Sigmoid colon (tissue), 7 donors: ENCODE results near the gene SLC8A3. TPM values are rescaled to one million over a fixed set of nuclear protein-coding genes. Genes with fewer than 3 reads are reported as not detected.

ENCODE experiments used
- DNase-seq: peaks from one replicate; pipeline ENCODE4 v3.0.0-alpha.2; 2019
- H3K27ac ChIP-seq, 4 donors: fragments of 200-600 bp; sonication (generic); one replicate each; pipeline ENCODE4 v1.5.1; 2016 to 2019; ENCODE audit warnings: mild to moderate bottlenecking in 1 of 4
- H3K27me3 ChIP-seq, 3 donors: fragments of 200-600 bp; sonication (generic); one replicate each; pipeline ENCODE4 v1.5.1; 2019; ENCODE audit warnings: mild to moderate bottlenecking in 1 of 3
- H3K36me3 ChIP-seq, 4 donors: fragments of 200-600 bp; sonication (generic); one replicate each; pipeline ENCODE4 v1.5.1; 2016 to 2019
- H3K4me1 ChIP-seq, 4 donors: fragments of 200-600 bp; sonication (generic); one replicate each; pipeline ENCODE4 v1.5.1; 2017 to 2019
- H3K4me3 ChIP-seq, 4 donors: fragments of 200-600 bp; sonication (generic); one replicate each; pipeline ENCODE4 v1.5.1; 2017 to 2019; ENCODE audit warnings: mild to moderate bottlenecking in 2 of 4, moderate library complexity in 1 of 4
- H3K9me3 ChIP-seq, 4 donors: fragments of 200-600 bp in 3 of 4; sonication (generic) in 3 of 4; one replicate each; pipeline versions ENCODE4 v1.5.1 to v1.6.1; 2013 to 2019
- EP300 ChIP-seq, 4 donors: sonication (generic); formaldehyde crosslinking; IDR thresholded peaks; one replicate each; pipeline ENCODE4 v1.6.1; 2017; ENCODE audit warnings: antibody characterized with exemption in 4 of 4
- POLR2A ChIP-seq, 2 donors: fragments of 450-650 bp; IDR thresholded peaks; one replicate each; pipeline ENCODE4 v1.6.1; 2016; ENCODE audit warnings: antibody characterized with exemption in 2 of 2, mild to moderate bottlenecking in 2 of 2, moderate library complexity in 2 of 2
- POLR2AphosphoS5 ChIP-seq, 4 donors: sonication (generic); formaldehyde crosslinking; IDR thresholded peaks; one replicate each; pipeline ENCODE4 v1.6.1; 2017; ENCODE audit warnings: antibody characterized with exemption in 4 of 4
- WGBS, 2 donors: extraction: QIAGEN DNeasy Blood & Tissue Kit; methylation state at CpG; one replicate each; pipeline ENCODE4 v1.1.7; 2013; 5-methylcytosine and 5-hydroxymethylcytosine counted together
- intact Hi-C: fragments of 100-400 bp; cut with DNase I; formaldehyde crosslinking; loops from one replicate; pipeline ENCODE4 v1.15.1; 2023
- polyA plus RNA-seq, 3 donors: library from polyadenylated mRNA; stranded (reverse); fragments of 200-250 nt; gene quantifications; one replicate each; pipeline ENCODE4 v1.2.3, GENCODE V29; 2013
- total RNA-seq, 4 donors: library from RNA; depleted of rRNA; stranded (reverse); fragments of >200 nt; gene quantifications; one replicate each; pipeline ENCODE4 v1.1.0, GENCODE V29; 2016
- TF ChIP-seq, protein P1 (sequence below), 4 experiments: fragments of 450-650 bp in 3 of 4; fragments of 200-600 bp in 1 of 4; IDR thresholded peaks; one replicate each; pipeline ENCODE4 v1.5.1; 2016 to 2019; ENCODE audit warnings: antibody characterized with exemption in 4 of 4, mild to moderate bottlenecking in 3 of 4, moderate library complexity in 2 of 4
- donor health status: healthy with polysubstance abuse.
- donor health status: Bipolar disorder and iron deficiency.
- donor health status: healthy.

Gene SLC8A3
- total and polyA plus RNA-seq, 7 donors, result 0.17 to 0.82 (median 0.31) TPM; not detected in 3

DNA sequence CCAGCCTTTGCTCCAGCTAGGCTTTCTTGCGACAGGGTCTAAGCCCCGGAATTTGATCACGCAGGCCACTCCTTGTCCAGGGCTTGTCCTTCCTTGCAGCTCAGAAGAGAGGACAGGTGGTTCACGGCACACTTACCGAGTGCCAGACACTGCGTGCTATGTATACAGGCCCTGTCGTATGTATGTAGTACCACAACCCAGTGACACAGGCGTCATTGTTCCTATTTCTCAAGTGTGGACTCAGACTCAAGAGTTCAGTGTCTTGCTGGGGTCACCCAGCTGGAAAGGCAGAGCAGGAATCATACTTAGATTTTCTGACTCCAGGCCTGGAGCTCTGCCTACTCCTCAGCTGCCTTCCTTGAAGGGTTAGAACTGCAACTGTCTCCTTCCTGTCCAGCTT, 155.6 kb downstream of the SLC8A3 start:
- H3K36me3 ChIP-seq, result no peaks in the 10 kb centered on the region
- H3K4me3 ChIP-seq, result no peak overlapping the region
- WGBS, 2 donors, result 80 to 86% methylated on average over 8 of the region's 8 CpGs
- no peak overlapping the region for H3K27ac ChIP-seq
- intact Hi-C loops, result no loop called here
- TF ChIP-seq EP300 (IDR thresholded peaks at IDR 0.05) (no peak), POLR2A (IDR thresholded peaks at IDR 0.05) (no peak), POLR2AphosphoS5 (IDR thresholded peaks at IDR 0.05) (no peak)
- TF ChIP-seq, protein P1, sequence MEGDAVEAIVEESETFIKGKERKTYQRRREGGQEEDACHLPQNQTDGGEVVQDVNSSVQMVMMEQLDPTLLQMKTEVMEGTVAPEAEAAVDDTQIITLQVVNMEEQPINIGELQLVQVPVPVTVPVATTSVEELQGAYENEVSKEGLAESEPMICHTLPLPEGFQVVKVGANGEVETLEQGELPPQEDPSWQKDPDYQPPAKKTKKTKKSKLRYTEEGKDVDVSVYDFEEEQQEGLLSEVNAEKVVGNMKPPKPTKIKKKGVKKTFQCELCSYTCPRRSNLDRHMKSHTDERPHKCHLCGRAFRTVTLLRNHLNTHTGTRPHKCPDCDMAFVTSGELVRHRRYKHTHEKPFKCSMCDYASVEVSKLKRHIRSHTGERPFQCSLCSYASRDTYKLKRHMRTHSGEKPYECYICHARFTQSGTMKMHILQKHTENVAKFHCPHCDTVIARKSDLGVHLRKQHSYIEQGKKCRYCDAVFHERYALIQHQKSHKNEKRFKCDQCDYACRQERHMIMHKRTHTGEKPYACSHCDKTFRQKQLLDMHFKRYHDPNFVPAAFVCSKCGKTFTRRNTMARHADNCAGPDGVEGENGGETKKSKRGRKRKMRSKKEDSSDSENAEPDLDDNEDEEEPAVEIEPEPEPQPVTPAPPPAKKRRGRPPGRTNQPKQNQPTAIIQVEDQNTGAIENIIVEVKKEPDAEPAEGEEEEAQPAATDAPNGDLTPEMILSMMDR (IDR thresholded peaks at IDR 0.05), result no peak
- no peak for DNase-seq
- peaks cover 0 to 7% (median 6%) of the 10 kb centered on the region in 3 donors for H3K27me3 ChIP-seq
- H3K9me3 ChIP-seq, result no peaks in the 10 kb centered on the region
- H3K4me1 ChIP-seq, result no peaks in the 10 kb centered on the region

DNA sequence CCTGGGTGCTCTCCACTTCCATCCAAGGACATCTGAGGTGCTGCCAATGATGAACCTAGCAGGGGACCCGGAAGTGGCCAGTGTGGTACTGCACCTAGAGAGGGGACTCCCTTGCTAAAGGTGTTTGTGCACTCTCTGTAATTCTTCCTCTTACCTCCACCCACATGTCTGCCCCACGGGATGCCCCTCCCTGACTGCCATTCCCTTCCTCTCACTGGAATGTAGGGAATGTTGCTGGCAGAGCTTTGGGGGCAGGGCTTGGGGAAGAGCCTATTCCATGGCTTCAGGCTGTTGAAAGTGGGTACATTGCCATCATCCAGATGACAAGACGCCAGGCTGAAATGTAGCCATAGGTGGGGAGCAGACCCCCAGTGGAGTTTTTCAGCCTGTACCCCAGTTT, 156.3 kb downstream of the SLC8A3 start:
- TF ChIP-seq POLR2AphosphoS5 (IDR thresholded peaks at IDR 0.05) (no peak), EP300 (IDR thresholded peaks at IDR 0.05) (no peak), POLR2A (IDR thresholded peaks at IDR 0.05) (no peak)
- TF ChIP-seq, protein P1 (IDR thresholded peaks at IDR 0.05), result no peak
- Histone ChIP-seq H3K9me3 (no peaks in the 10 kb centered on the region), H3K4me3 (no peak overlapping the region), H3K27ac (no peak overlapping the region), H3K36me3 (no peaks in the 10 kb centered on the region), H3K27me3 (peaks cover 0 to 9% (median 6%) of the 10 kb centered on the region in 3 donors), H3K4me1 (no peaks in the 10 kb centered on the region)
- intact Hi-C loops, result no loop called here
- whole genome bisulfite sequencing, 2 donors, result 61 to 67% methylated on average over 3 of the region's 3 CpGs
- no peak for DNase-seq

DNA sequence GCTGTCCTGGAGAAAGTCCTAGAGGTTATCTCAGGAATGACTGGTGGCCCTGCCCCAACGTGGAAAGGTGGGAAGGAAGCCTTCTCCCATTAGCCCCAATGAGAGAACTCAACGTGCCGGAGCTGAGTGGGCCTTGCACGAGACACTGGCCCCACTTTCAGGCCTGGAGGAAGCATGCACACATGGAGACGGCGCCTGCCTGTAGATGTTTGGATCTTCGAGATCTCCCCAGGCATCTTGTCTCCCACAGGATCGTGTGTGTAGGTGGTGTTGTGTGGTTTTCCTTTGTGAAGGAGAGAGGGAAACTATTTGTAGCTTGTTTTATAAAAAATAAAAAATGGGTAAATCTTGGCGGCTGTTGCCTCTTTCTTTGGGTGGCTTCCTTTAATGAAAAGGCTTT, 156.7 kb downstream of the SLC8A3 start:
- no peaks in the 10 kb centered on the region for H3K4me1 ChIP-seq
- 85 to 86% methylated on average over 9 of the region's 9 CpGs for WGBS, 2 donors

DNA sequence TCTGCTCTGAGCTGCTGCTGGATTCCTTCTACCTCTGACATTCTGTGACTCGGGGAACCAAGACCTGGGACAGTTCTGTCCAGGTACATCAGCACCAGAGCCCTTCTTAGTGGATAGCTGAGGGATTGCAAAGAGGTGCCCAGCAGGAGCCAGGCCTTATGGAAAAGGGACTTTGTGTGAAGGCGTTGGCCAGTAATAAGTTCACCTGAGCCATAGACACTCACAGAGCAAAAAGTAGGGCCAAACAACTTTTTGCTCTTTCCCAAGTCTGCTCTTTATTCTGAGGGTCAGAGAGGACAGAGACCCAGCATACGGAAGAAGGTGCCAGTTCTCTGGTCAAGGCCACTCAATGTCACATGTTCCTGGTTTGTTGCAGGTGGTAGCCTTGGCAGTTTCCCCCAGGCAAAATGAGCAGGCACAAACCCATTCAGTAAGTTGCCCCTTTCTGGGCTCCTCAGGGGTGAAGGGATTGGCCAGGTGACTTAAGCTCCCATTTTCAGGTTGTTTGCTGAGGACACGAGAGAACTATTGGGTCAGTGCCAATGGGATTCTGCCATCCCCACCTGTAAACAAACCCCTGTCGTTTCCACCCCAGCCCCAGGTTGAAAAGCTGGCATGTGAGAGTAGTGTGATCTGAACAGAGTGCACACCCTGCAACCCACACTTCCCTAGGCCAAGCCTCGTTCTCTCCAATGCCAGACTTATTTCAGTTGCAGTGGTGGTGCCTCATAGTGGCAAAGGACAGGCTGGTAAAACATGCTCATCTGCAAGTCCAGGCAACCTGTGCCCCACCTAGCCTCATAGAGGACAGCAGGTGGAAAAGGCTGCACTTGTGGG, 159.2 kb downstream of the SLC8A3 start:
- Histone ChIP-seq H3K27ac (no peak overlapping the region), H3K27me3 (peaks cover 0 to 9% (median 6%) of the 10 kb centered on the region in 3 donors), H3K4me1 (no peaks in the 10 kb centered on the region), H3K36me3 (no peaks in the 10 kb centered on the region), H3K4me3 (no peak overlapping the region), H3K9me3 (no peaks in the 10 kb centered on the region)
- no peak for TF ChIP-seq POLR2AphosphoS5 (IDR thresholded peaks at IDR 0.05)
- TF ChIP-seq POLR2A (IDR thresholded peaks at IDR 0.05), result no peak
- no peak for TF ChIP-seq EP300 (IDR thresholded peaks at IDR 0.05)
- TF ChIP-seq, protein P1 (IDR thresholded peaks at IDR 0.05), result no peak
- DNase-seq, result no peak
- intact Hi-C loops, result no loop called here
- 47 to 78% methylated on average over 6 of the region's 6 CpGs for WGBS, 2 donors

More for the DNA sequence above, 156.7 kb downstream of the SLC8A3 start:
- H3K27me3 ChIP-seq, result peaks cover 0 to 9% (median 6%) of the 10 kb centered on the region in 3 donors
- no peaks in the 10 kb centered on the region for H3K9me3 ChIP-seq
- H3K27ac ChIP-seq, result no peak overlapping the region
- intact Hi-C loops, result no loop called here
- no peak for TF ChIP-seq POLR2A (IDR thresholded peaks at IDR 0.05)
- no peak for TF ChIP-seq POLR2AphosphoS5 (IDR thresholded peaks at IDR 0.05)
- TF ChIP-seq EP300 (IDR thresholded peaks at IDR 0.05), result no peak
- TF ChIP-seq, protein P1 (IDR thresholded peaks at IDR 0.05), result no peak
- no peak for DNase-seq
- H3K36me3 ChIP-seq, result no peaks in the 10 kb centered on the region
- H3K4me3 ChIP-seq, result no peak overlapping the region
